ENCODE data around the gene DEXI. TPM values are rescaled to one million over a fixed set of nuclear protein-coding genes. Genes with fewer than 3 reads are reported as not detected.

The DEXI gene
- total and polyA plus RNA-seq, 2 donors (not counting 1 experiment from before 2014, with no cell fraction given), result 38.8 to 49.9 TPM

- TF ChIP-seq CTCF (conservative IDR thresholded peaks at IDR 0.05 in 1 of 2, IDR thresholded peaks at IDR 0.05 in 1 of 2; ENCODE audit: low read depth in 1 of 2, low read length in 2 of 2), result peak in 1 of 2 donors; percentile 30
- TF ChIP-seq EZH2 (IDR thresholded peaks at IDR 0.05; ENCODE audit: low read length, missing control alignments), result no peak
- H3K4me1 ChIP-seq (ENCODE audit: control insufficient read depth, extremely low read depth, insufficient read depth, low read length), result peaks cover 10% of the 10 kb centered on the region
- no peaks in the 10 kb centered on the region for H3K9me3 ChIP-seq (ENCODE audit: control insufficient read depth, insufficient read depth, low read depth, low read length)
- no peak overlapping the region for H3K9ac ChIP-seq (ENCODE audit: insufficient read depth, low read length)
- no peak overlapping the region for H3K27ac ChIP-seq (ENCODE audit: insufficient read depth, low read length)
- H3K4me3 ChIP-seq (replicated peaks in 1 of 4; ENCODE audit: control extremely low read depth in 1 of 4, insufficient read depth in 1 of 4, low read depth in 3 of 4, low read length in 4 of 4), result no peak overlapping the region
- H3K79me2 ChIP-seq (ENCODE audit: control insufficient read depth, insufficient read depth, low read length), result no peaks in the 10 kb centered on the region
- H3K27me3 ChIP-seq (ENCODE audit: control insufficient read depth, insufficient read depth, low read length), result no peaks in the 10 kb centered on the region
- no peaks in the 10 kb centered on the region for H4K20me1 ChIP-seq (ENCODE audit: control insufficient read depth, extremely low read depth, insufficient read depth, low read length)
- H2AFZ ChIP-seq (ENCODE audit: low read length), result no peak overlapping the region
- peak in 1 of 2 donors; percentile 42 for DNase-seq (ENCODE audit: low read depth in 2 of 2)
- no peak overlapping the region for H3K4me2 ChIP-seq (ENCODE audit: extremely low read depth, insufficient read depth, low read length)
- H3K36me3 ChIP-seq (ENCODE audit: control insufficient read depth, insufficient read depth, low read length), result peaks cover 7% of the 10 kb centered on the region
Observed at GRCh38 chr16:10981697-10982216, 39.5 kb upstream of the DEXI start.

- Histone ChIP-seq H3K79me2 (ENCODE audit: control insufficient read depth, insufficient read depth, low read length) (no peaks in the 10 kb centered on the region), H3K9me3 (ENCODE audit: control insufficient read depth, insufficient read depth, low read depth, low read length) (no peaks in the 10 kb centered on the region), H3K36me3 (ENCODE audit: control insufficient read depth, insufficient read depth, low read length) (peaks cover 5% of the 10 kb centered on the region), H3K4me1 (ENCODE audit: control insufficient read depth, extremely low read depth, insufficient read depth, low read length) (peaks cover 10% of the 10 kb centered on the region), H2AFZ (ENCODE audit: low read length) (no peak overlapping the region), H4K20me1 (ENCODE audit: control insufficient read depth, extremely low read depth, insufficient read depth, low read length) (no peaks in the 10 kb centered on the region), H3K4me2 (ENCODE audit: extremely low read depth, insufficient read depth, low read length) (no peak overlapping the region), H3K4me3 (replicated peaks in 1 of 4; ENCODE audit: control extremely low read depth in 1 of 4, insufficient read depth in 1 of 4, low read depth in 3 of 4, low read length in 4 of 4) (no peak overlapping the region), H3K27ac (ENCODE audit: insufficient read depth, low read length) (no peak overlapping the region), H3K9ac (ENCODE audit: insufficient read depth, low read length) (no peak overlapping the region), H3K27me3 (ENCODE audit: control insufficient read depth, insufficient read depth, low read length) (no peaks in the 10 kb centered on the region)
- no peak for TF ChIP-seq EZH2 (IDR thresholded peaks at IDR 0.05; ENCODE audit: low read length, missing control alignments)
- no peak for TF ChIP-seq CTCF (conservative IDR thresholded peaks at IDR 0.05 in 1 of 2, IDR thresholded peaks at IDR 0.05 in 1 of 2; ENCODE audit: low read depth in 1 of 2, low read length in 2 of 2)
- DNase-seq (ENCODE audit: low read depth in 2 of 2), result no peak
Observed at GRCh38 chr16:10980813-10981212, 38.5 kb upstream of the DEXI start.

- Histone ChIP-seq H3K9ac (ENCODE audit: insufficient read depth, low read length) (no peak overlapping the region), H2AFZ (ENCODE audit: low read length) (no peak overlapping the region), H3K4me3 (replicated peaks in 1 of 4; ENCODE audit: control extremely low read depth in 1 of 4, insufficient read depth in 1 of 4, low read depth in 3 of 4, low read length in 4 of 4) (no peak overlapping the region), H3K4me2 (ENCODE audit: extremely low read depth, insufficient read depth, low read length) (no peak overlapping the region), H3K27ac (ENCODE audit: insufficient read depth, low read length) (peak overlapping the region; percentile 13), H4K20me1 (ENCODE audit: control insufficient read depth, extremely low read depth, insufficient read depth, low read length) (no peaks in the 10 kb centered on the region), H3K36me3 (ENCODE audit: control insufficient read depth, insufficient read depth, low read length) (peaks cover 5% of the 10 kb centered on the region), H3K4me1 (ENCODE audit: control insufficient read depth, extremely low read depth, insufficient read depth, low read length) (peaks cover 10% of the 10 kb centered on the region), H3K9me3 (ENCODE audit: control insufficient read depth, insufficient read depth, low read depth, low read length) (no peaks in the 10 kb centered on the region), H3K79me2 (ENCODE audit: control insufficient read depth, insufficient read depth, low read length) (no peaks in the 10 kb centered on the region), H3K27me3 (ENCODE audit: control insufficient read depth, insufficient read depth, low read length) (no peaks in the 10 kb centered on the region)
- TF ChIP-seq CTCF (conservative IDR thresholded peaks at IDR 0.05 in 1 of 2, IDR thresholded peaks at IDR 0.05 in 1 of 2; ENCODE audit: low read depth in 1 of 2, low read length in 2 of 2), result no peak
- no peak for TF ChIP-seq EZH2 (IDR thresholded peaks at IDR 0.05; ENCODE audit: low read length, missing control alignments)
- peak in 1 of 2 donors; percentile 53 for DNase-seq (ENCODE audit: low read depth in 2 of 2)
Observed at GRCh38 chr16:10979717-10980601, 37.7 kb upstream of the DEXI start.
